ENCODE results near the gene PRM1. TPM values are rescaled to one million over a fixed set of nuclear protein-coding genes. Genes with fewer than 3 reads are reported as not detected.

PRM1 gene
- total and polyA plus RNA-seq, 2 of the 13 experiments (the other 11 are each of a cell fraction or from before 2014, with no cell fraction given), result not detected

- TF ChIP-seq ZNF468 (CRISPR knock-in tag; IDR thresholded peaks at IDR 0.05) (peak; percentile 49; the same call in 1 of the 2 replicates), KLF6 (CRISPR knock-in tag; IDR thresholded peaks at IDR 0.05) (0 out of 2 replicates have a peak, but pooled peaks have one; percentile 11), ZHX2 (IDR thresholded peaks at IDR 0.05; ENCODE audit: low read depth) (no peak), ZHX2 (CRISPR knock-in tag; IDR thresholded peaks at IDR 0.05; ENCODE audit: borderline replicate concordance) (no peak), ARNT2 (CRISPR knock-in tag; IDR thresholded peaks at IDR 0.05; ENCODE audit: low read depth) (0 out of 2 replicates have a peak, but pooled peaks have one; percentile 62), HOXD1 (CRISPR knock-in tag; IDR thresholded peaks at IDR 0.05) (no peak), ZBTB10 (CRISPR knock-in tag; IDR thresholded peaks at IDR 0.05; ENCODE audit: borderline replicate concordance) (no peak), PATZ1 (CRISPR knock-in tag; IDR thresholded peaks at IDR 0.05) (no peak), ZNF572 (CRISPR knock-in tag; IDR thresholded peaks at IDR 0.05) (0 out of 2 replicates have a peak, but pooled peaks have one; percentile 31), ZFP62 (CRISPR knock-in tag; IDR thresholded peaks at IDR 0.05) (no peak), TRAFD1 (CRISPR knock-in tag; IDR thresholded peaks at IDR 0.05; ENCODE audit: borderline replicate concordance) (no peak), DZIP1 (CRISPR knock-in tag; IDR thresholded peaks at IDR 0.05) (no peak)
Measured at GRCh38 chr16:11307639-11308492, 26.7 kb upstream of the PRM1 start (continued).
